GM12892 (cell line): ENCODE results near the gene PFN1.
A peak's percentile ranks its signal among the peaks of the same experiment; 100 is the strongest.

Experiments used
- DNase-seq: peaks from one replicate; pipeline ENCODE4 v3.0.0; 2011; ENCODE audit not compliant: insufficient read length
- FAIRE-seq: peaks from 2 replicates; lab custom pipeline; 2011; peaks lifted over from hg19 to GRCh38; lab: Jason Lieb, UNC
- POLR2A ChIP-seq: IDR thresholded peaks from 2 replicates; pipeline ENCODE4 v1.6.1; 2011; ENCODE audit warnings: low read depth, low read length, control low read depth
- POLR2AphosphoS5 ChIP-seq: IDR thresholded peaks from 2 replicates; pipeline ENCODE4 v1.6.1; 2011; ENCODE audit warnings: low read depth, low read length, control low read depth
- TAF1 ChIP-seq: IDR thresholded peaks from 2 replicates; pipeline ENCODE4 v1.6.1; 2011; ENCODE audit warnings: low read depth, mild to moderate bottlenecking, control low read depth, low read length, borderline replicate concordance

The PFN1 gene

DNA sequence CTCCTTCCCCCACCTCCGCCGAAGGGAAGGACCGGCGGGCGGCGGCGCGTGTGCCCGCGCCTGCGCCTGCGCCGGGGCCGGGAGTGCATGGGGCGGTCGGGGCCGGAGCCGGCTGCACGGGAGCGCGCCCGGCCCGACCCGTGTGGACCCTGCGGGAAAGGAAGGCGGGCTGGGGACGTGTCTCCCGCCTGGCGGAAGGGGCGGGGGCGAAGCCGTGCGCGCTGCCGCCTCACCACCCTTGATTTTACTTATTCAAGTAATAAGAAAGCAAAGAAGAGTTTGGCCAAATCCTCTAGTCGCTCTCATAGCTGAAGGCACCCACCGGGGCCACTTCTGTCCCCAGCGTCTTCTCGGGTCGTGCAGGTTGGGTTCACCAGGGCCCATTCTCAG, 596 bp upstream of the PFN1 start:
- TF ChIP-seq POLR2AphosphoS5 (no peak; the same call in 1 of the 2 replicates), TAF1 (no peak), POLR2A (no peak; the same call in 1 of the 2 replicates)
- peak; percentile 88 for DNase-seq
- no peak for FAIRE-seq

DNA sequence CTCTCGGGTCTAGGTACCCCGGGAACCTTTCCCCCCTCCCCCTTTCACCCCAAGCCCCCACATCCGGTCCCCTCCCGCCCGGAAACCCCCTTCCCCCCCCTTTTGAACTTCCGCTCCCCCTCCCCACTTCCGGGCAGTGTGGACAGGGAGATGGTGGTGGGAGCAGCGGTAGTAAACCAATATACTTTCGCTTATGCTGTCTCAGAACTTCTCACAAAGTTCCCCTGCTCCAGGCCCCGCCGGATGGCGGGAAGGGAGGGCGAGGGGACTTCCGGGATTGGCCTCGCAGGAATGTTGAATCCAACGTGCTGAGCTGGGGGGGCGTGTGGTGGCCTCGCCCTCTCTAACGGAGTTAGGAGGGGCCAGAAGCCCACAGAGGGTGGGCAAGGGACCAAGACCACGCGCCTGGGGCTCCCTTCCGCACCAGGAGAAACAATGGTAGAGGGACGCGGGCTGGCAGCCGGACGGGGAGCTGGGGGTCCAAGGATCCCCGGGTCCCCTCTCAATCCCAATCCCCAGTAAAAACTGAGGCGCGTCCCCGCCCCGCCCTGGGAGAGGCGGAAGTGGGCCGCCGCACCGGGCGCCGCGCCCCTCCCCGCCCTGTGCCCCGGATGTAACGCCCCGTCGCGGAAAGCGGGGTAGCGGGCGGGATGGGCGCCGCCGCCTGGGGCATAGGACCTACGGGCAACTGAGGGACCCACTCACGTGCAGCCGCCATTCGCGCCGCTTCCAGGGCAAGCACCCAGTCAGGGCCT, 742 bp downstream of the PFN1 start:
- DNase-seq (no peak), FAIRE-seq (peak; percentile 96)
- TF ChIP-seq POLR2AphosphoS5 = peak; percentile 44; the same call in 1 of the 2 replicates
- TF ChIP-seq POLR2A = peak; percentile 24; the same call in 1 of the 2 replicates
- peak; percentile 68; the same call in 1 of the 2 replicates for TF ChIP-seq TAF1

DNA sequence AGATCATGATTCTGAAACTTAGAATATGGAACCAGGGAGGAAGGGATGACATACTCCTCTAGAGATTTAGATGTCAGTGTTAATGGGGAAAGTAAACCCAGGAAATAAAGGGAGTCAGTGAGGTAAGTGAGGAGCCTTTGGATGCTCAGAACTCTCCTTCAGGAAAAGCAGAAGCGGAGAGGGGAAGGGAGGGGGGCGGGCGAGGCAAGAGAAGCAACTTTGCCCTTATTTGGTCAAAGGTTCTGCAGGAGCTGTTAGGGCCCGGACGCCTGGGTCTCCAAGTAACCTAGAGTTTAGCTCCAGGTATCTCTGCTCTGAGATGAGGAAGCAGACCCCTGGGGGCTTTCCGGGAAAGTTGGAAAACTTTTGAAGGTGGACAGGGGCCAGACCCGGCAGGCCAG, 1.3 kb downstream of the PFN1 start:
- DNase-seq (no peak), FAIRE-seq (no peak)
- TF ChIP-seq TAF1 (no peak), POLR2A (peak; percentile 3; the same call in 1 of the 2 replicates), POLR2AphosphoS5 (no peak)

DNA sequence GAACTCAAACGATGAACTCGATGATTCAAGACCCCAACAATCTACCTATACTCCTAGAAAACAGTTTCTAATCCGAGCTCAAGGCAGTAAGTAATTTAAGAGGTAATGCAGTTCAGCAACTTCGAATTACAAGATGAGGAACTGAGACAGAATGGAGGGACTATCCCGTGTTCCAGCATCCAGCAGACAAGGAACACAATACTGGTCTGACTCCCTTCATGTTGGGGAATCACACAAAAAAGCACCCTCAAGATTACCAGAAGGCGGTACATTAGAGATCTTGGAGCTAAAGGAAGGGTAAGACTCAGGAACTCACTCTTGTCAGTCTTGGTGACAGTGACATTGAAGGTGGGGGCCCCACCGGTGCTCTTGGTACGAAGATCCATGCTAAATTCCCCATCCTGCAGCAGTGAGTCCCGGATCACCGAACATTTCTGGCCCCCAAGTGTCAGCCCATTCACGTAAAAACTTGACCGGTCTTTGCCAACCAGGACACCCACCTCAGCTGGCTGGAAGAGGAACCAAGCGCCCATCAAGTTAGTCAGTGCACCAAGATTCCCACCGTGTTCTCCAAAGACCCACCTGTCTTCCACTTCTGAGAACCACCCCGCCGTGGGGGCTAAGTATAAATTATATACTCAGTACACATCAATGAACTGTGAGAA, 1.9 kb downstream of the PFN1 start:
- FAIRE-seq (peak; percentile 89), DNase-seq (no peak)
- TF ChIP-seq POLR2AphosphoS5 (peak; percentile 80; the same call in 1 of the 2 replicates), TAF1 (peak; percentile 37; the same call in 1 of the 2 replicates), POLR2A (peak; percentile 71)

DNA sequence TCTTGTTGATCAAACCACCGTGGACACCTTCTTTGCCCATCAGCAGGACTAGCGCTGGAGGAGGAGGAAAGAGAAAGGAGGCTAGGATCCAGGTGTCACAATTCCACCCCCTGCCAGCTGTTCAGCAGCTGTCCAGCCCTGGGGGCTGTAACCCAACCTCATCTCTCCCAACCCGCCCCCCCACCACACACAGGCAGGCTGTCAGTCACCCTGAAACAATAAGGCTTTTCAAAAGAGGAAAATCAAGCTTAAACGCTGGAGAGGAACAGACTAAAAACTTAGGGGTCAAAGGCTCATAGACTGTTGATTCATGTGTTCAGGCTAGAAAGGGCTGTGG, 2.4 kb downstream of the PFN1 start:
- TF ChIP-seq TAF1 = no peak
- no peak; the same call in 1 of the 2 replicates for TF ChIP-seq POLR2AphosphoS5
- no peak for TF ChIP-seq POLR2A
- no peak for DNase-seq
- no peak for FAIRE-seq

DNA sequence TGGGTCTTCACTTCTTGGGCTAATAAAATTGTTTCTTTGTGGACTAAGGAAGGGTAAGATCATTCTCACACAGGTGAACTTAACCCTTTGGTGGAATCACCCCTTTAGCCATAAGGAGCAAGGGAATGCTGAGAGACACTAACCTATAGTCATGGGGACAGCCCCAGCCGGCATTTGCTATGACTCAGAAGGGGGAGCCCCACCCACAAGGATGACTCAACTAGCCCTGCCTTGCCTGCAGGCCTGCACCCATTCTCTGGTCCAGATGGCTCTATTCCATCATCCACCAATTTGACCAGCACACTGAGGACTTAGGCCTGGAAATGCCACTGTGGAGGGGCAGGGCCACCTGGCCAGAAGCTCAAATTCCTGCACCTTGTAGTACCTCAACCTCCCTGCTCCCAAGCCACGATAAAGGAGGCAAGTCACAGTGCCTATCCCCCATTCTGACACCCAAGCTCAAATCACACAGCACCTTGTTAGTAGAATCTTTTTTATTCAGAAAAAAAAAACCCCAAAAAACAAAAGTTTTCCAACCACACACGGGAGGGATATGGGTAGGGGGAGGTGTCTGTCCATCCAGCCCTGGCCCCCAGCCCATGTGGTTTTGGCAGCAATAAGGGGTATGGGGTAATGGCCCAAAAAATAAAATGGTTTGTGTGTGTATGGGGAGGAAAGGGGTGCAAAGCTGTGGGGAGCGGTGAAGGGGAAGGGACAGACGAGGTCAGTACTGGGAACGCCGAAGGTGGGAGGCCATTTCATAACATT, 3.0 kb downstream of the PFN1 start:
- DNase-seq (no peak), FAIRE-seq (peak; percentile 98)
- TF ChIP-seq TAF1 = peak; percentile 56
- TF ChIP-seq POLR2A = peak; percentile 88
- peak; percentile 80 for TF ChIP-seq POLR2AphosphoS5

DNA sequence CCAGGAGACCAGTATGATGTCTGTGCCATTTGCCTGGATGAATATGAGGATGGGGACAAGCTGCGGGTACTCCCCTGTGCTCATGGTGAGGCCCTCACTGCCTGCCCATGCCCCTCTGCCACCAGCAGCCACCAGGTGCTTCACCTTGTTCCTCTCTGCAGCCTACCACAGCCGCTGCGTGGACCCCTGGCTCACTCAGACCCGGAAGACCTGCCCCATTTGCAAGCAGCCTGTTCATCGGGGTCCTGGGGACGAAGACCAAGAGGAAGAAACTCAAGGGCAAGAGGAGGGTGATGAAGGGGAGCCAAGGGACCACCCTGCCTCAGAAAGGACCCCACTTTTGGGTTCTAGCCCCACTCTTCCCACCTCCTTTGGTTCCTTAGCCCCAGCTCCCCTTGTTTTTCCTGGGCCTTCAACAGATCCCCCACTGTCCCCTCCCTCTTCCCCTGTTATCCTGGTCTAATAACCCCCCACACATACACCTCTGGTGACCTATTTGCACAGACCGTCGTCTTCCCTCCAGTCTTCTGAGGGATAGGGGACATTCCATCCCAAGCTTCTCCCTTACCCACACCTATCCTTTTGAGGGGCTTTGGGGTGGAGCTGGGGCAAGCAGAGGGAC, 3.7 kb downstream of the PFN1 start:
- no peak for FAIRE-seq
- TF ChIP-seq TAF1 (no peak), POLR2AphosphoS5 (peak; percentile 91)
- no peak for DNase-seq

DNA sequence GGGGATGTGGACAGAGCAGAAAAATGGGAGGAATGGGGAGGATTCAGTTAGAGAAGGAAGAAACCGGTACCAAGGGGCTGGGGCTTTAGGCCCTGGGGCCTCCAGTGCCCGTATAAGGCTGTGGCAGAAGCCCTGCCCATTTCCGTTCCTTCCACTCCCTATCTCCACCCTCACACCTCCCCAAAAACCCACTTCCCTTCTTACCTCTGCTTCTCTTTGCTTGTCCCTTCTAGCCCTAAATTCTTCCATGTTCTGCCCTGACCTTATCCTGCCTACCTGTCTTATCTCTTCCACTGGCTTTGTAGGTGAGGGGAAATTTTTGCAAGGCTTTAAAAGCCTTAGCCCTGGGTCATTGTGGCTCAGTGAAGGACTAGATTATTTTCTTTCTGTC, 4.2 kb downstream of the PFN1 start:
- DNase-seq = no peak
- no peak for FAIRE-seq
- TF ChIP-seq POLR2A (no peak; the same call in 1 of the 2 replicates), TAF1 (0 out of 2 replicates have a peak, but pooled peaks have one; percentile 12), POLR2AphosphoS5 (no peak)

DNA sequence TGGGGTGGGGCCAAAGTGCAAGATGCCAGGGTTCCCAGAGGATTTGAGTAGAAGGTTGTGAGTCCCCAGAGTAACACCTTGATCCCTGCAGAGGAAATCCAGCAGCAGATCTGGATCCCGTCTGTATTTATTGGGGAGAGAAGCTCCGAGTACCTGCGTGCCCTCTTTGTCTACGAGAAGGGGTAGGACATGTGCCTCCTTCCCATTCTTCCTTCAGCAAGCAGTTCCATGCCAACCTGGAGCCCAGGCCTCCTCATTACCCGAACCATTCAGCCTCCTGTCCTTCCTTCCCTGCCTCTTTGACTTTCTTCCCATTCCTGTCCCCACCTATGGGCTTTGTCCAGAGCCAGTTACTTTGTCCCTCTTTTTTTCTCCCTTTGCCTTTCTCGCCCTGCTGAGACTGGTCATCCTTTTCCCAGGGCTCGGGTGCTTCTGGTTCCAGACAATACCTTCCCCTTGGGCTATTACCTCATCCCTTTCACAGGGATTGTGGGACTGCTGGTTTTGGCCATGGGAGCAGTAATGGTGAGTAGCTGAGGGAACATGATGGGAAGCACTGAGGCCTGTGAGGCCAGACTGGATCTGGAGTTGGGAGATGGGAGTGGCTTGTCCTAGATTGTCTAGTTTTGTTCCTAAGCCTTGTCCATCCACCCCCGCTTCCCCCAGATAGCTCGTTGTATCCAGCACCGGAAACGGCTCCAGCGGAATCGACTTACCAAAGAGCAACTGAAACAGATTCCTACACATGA, 5.4 kb downstream of the PFN1 start:
- TF ChIP-seq TAF1 (no peak), POLR2AphosphoS5 (peak; percentile 85), POLR2A (peak; percentile 27; the same call in 1 of the 2 replicates)
- FAIRE-seq = no peak
- no peak for DNase-seq

DNA sequence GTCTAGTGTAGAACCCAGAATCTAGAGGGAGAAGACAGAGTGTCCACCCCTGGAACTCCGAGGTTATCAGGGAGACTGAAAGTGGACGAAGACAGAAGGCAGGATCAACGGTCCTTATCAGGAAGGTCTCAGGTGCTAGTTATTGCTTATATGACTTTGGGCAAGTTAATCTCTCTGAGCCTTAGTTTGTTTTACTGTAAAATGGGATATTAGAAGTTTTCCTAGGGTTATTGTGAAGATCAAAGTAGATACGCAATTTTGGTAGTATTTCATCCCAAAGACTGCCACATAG, 7.1 kb downstream of the PFN1 start:
- DNase-seq (no peak), FAIRE-seq (no peak)
- TF ChIP-seq TAF1 (no peak), POLR2AphosphoS5 (no peak), POLR2A (no peak)
